HK-2 (cell line): ENCODE measurements around the gene SNTG2.

ENCODE experiments used
- DNase-seq: peaks from one replicate; pipeline ENCODE4 v3.0.0-alpha.2; 2018; ENCODE audit not compliant: unreplicated experiment

The SNTG2 gene

GRCh38 chr2:1313240-1313924 is 362.7 kb downstream of the SNTG2 start:
- DNase-seq = no peak

GRCh38 chr2:1314254-1314653 is 363.6 kb downstream of the SNTG2 start:
- no peak for DNase-seq

- no peak for DNase-seq
Measured at GRCh38 chr2:1318366-1319009, 367.8 kb downstream of the SNTG2 start.

- DNase-seq = no peak
Measured at GRCh38 chr2:1319393-1319792, 368.7 kb downstream of the SNTG2 start.

- DNase-seq = no peak
Measured at GRCh38 chr2:1321321-1321720, 370.7 kb downstream of the SNTG2 start.

GRCh38 chr2:1324884-1325283 is 374.2 kb downstream of the SNTG2 start:
- DNase-seq = no peak

- no peak for DNase-seq
Measured at GRCh38 chr2:1328684-1329083, 378.0 kb downstream of the SNTG2 start.

- no peak for DNase-seq
Measured at GRCh38 chr2:1339388-1340140, 388.9 kb downstream of the SNTG2 start.

GRCh38 chr2:1340141-1340512 is 389.5 kb downstream of the SNTG2 start:
- DNase-seq = no peak

- DNase-seq = no peak
Measured at GRCh38 chr2:1341404-1342120, 390.9 kb downstream of the SNTG2 start.

- DNase-seq = no peak
Measured at GRCh38 chr2:1348789-1349188, 398.1 kb downstream of the SNTG2 start.

- no peak for DNase-seq
Measured at GRCh38 chr2:1350111-1350510, 399.5 kb downstream of the SNTG2 start.

GRCh38 chr2:1353124-1353523 is 402.5 kb downstream of the SNTG2 start:
- no peak for DNase-seq

GRCh38 chr2:1353543-1353942 is 402.9 kb downstream of the SNTG2 start:
- no peak for DNase-seq

GRCh38 chr2:1360144-1360543 is 409.5 kb downstream of the SNTG2 start:
- DNase-seq = no peak

GRCh38 chr2:1360557-1361250 is 410.1 kb downstream of the SNTG2 start:
- no peak for DNase-seq

GRCh38 chr2:1363367-1363766 is 412.7 kb downstream of the SNTG2 start:
- DNase-seq = no peak

- DNase-seq = no peak
Measured at GRCh38 chr2:1366546-1367134, 416.0 kb downstream of the SNTG2 start.

- DNase-seq = no peak
Measured at GRCh38 chr2:1367601-1368000, 417.0 kb downstream of the SNTG2 start.

GRCh38 chr2:1369905-1370304 is 419.3 kb downstream of the SNTG2 start:
- no peak for DNase-seq

GRCh38 chr2:1370461-1370860 is 419.8 kb downstream of the SNTG2 start:
- DNase-seq = no peak
